SK-N-SH (cell line): ENCODE data around the gene JMJD1C. TPM values are rescaled to one million over a fixed set of nuclear protein-coding genes. Genes with fewer than 3 reads are reported as not detected.

Experiments
- CTCF ChIA-PET: fragments of 300-600, 350-600 bp; formaldehyde crosslinking; extraction: SDS; loops from one replicate; lab custom pipeline; 2021; lab: Yijun Ruan, JAX
- POLR2A ChIA-PET: fragments of 350-600 bp; sonication (Branson Sonifier 250); formaldehyde crosslinking; extraction: SDS; loops from one replicate; lab custom pipeline; 2020; ENCODE audit warnings: antibody characterized with exemption, inconsistent platforms; lab: Yijun Ruan, JAX
- DNase-seq: peaks from one replicate; pipeline ENCODE4 v3.0.0; 2012
- H2AFZ ChIP-seq: fragments of 200-600 bp; sonication (generic); 2 replicates; pipeline ENCODE4 v1.8.1; 2016; ENCODE audit warnings: antibody characterized with exemption, mild to moderate bottlenecking, low read depth
- H3F3A ChIP-seq: fragments of 200-600 bp; sonication (generic); replicated peaks from 2 replicates; pipeline ENCODE3; 2016; ENCODE audit warnings: antibody characterized with exemption, mild to moderate bottlenecking; ENCODE audit not compliant: insufficient read depth
- H3K27ac ChIP-seq, 2 experiments: fragments of 200-500 bp in 1 of 2; fragments of 200-600 bp in 1 of 2; sonication (Bioruptor generic) in 1 of 2; sonication (generic), shearing (Covaris generic) in 1 of 2; 2 replicates each; pipeline versions ENCODE4 v1.5.1 to v1.6.1; 2014 to 2016; ENCODE audit warnings: low read depth in 2 of 2, inconsistent platforms in 1 of 2, low read length in 1 of 2, mild to moderate bottlenecking in 1 of 2, mixed read lengths in 1 of 2
- H3K27me3 ChIP-seq: fragments of 200-600 bp; sonication (generic), shearing (Covaris generic); 2 replicates; pipeline ENCODE4 v1.6.1; 2016; ENCODE audit warnings: mixed run types; ENCODE audit not compliant: insufficient read depth
- H3K36me3 ChIP-seq, 2 experiments: fragments of 200-500 bp in 1 of 2; fragments of 200-600 bp in 1 of 2; sonication (Bioruptor generic) in 1 of 2; sonication (generic) in 1 of 2; replicated peaks in 1 of 2; 2 replicates each; pipeline versions ENCODE3 to v1.5.1; 2014 to 2016; ENCODE audit warnings: low read length in 1 of 2, mild to moderate bottlenecking in 1 of 2; ENCODE audit not compliant: insufficient read depth in 2 of 2, control insufficient read depth in 1 of 2
- H3K4me1 ChIP-seq, 2 experiments: fragments of 200-500 bp in 1 of 2; fragments of 200-600 bp in 1 of 2; sonication (Bioruptor generic) in 1 of 2; sonication (generic), shearing (Covaris generic) in 1 of 2; 2 replicates each; pipeline versions ENCODE4 v1.5.1 to v1.6.1; 2014 to 2016; ENCODE audit warnings: low read depth in 1 of 2, low read length in 1 of 2, mixed run types in 1 of 2; ENCODE audit not compliant: insufficient read depth in 2 of 2, control insufficient read depth in 1 of 2
- H3K4me2 ChIP-seq: fragments of 200-600 bp; sonication (generic), shearing (Covaris generic); 2 replicates; pipeline ENCODE4 v1.6.1; 2017; ENCODE audit warnings: mixed run types
- H3K4me3 ChIP-seq, 2 experiments: fragments of 200-500 bp in 1 of 2; fragments of 200-600 bp in 1 of 2; sonication (Bioruptor generic) in 1 of 2; sonication (generic), shearing (Covaris generic) in 1 of 2; 2 replicates each; pipeline versions ENCODE4 v1.5.1 to v1.8.1; 2014 to 2016; ENCODE audit warnings: low read depth in 2 of 2, inconsistent platforms in 1 of 2, low read length in 1 of 2, mild to moderate bottlenecking in 1 of 2, mixed read lengths in 1 of 2, moderate library complexity in 1 of 2
- H3K79me2 ChIP-seq: fragments of 200-600 bp; sonication (generic); 2 replicates; pipeline ENCODE4 v1.8.1; 2017; ENCODE audit warnings: mild to moderate bottlenecking; ENCODE audit not compliant: insufficient read depth
- H3K9ac ChIP-seq: fragments of 200-600 bp; sonication (generic); 2 replicates; pipeline ENCODE4 v1.6.1; 2017; ENCODE audit warnings: mixed run types
- H3K9me2 ChIP-seq: fragments of 200-600 bp; sonication (generic); 2 replicates; pipeline ENCODE4 v1.6.1; 2017; ENCODE audit warnings: mixed run types
- H3K9me3 ChIP-seq: fragments of 200-600 bp; sonication (generic); 2 replicates; pipeline ENCODE4 v1.6.1; 2017; ENCODE audit warnings: mixed run types, mild to moderate bottlenecking, moderate library complexity
- H4K20me1 ChIP-seq: fragments of 200-600 bp; sonication (generic); 2 replicates; pipeline ENCODE4 v1.6.1; 2017; ENCODE audit warnings: mild to moderate bottlenecking, mixed run types; ENCODE audit not compliant: insufficient read depth
- ELF1 ChIP-seq: IDR thresholded peaks from 2 replicates; pipeline ENCODE4 v1.4.0; 2012
- EP300 ChIP-seq, 2 experiments: IDR thresholded peaks; 2 replicates each; pipeline versions ENCODE4 v1.4.0 to v1.6.1; 2012; ENCODE audit warnings: borderline replicate concordance in 1 of 2, low read depth in 1 of 2, low read length in 1 of 2
- FOXJ3 ChIP-seq: sonication (generic); formaldehyde crosslinking; IDR thresholded peaks from 2 replicates; pipeline ENCODE4 v1.5.1; 2020; ENCODE audit warnings: mild to moderate bottlenecking, missing genetic modification reagents
- GABPA ChIP-seq: IDR thresholded peaks from 2 replicates; pipeline ENCODE4 v1.4.0; 2012; ENCODE audit warnings: low read depth, mild to moderate bottlenecking
- GATA2 ChIP-seq: sonication (generic); formaldehyde crosslinking; IDR thresholded peaks from 2 replicates; pipeline ENCODE4 v1.5.0; 2020; ENCODE audit warnings: mild to moderate bottlenecking, missing genetic modification reagents
- JUND ChIP-seq: IDR thresholded peaks from 2 replicates; pipeline ENCODE4 v1.4.0; 2012
- MEF2A ChIP-seq: IDR thresholded peaks from 2 replicates; pipeline ENCODE4 v1.4.0; 2012; ENCODE audit warnings: low read depth, borderline replicate concordance
- MXI1 ChIP-seq: IDR thresholded peaks from 2 replicates; pipeline ENCODE4 v1.6.1; 2012; ENCODE audit warnings: mild to moderate bottlenecking, low read depth, low read length, improper control_type of control experiment
- NFIC ChIP-seq: IDR thresholded peaks from 2 replicates; pipeline ENCODE4 v1.4.0; 2012; ENCODE audit warnings: borderline replicate concordance
- POLR2AphosphoS5 ChIP-seq: IDR thresholded peaks from 2 replicates; pipeline ENCODE4 v1.6.1; 2012; ENCODE audit warnings: low read depth, low read length
- RCOR1 ChIP-seq: fragments of 150-350 bp; IDR thresholded peaks from 2 replicates; pipeline ENCODE4 v1.6.1; 2017; ENCODE audit warnings: antibody characterized with exemption, low read length
- REST ChIP-seq: IDR thresholded peaks from 2 replicates; pipeline ENCODE4 v1.6.1; 2012; ENCODE audit warnings: mild to moderate bottlenecking, low read depth, low read length, moderate library complexity
- RXRA ChIP-seq: IDR thresholded peaks from 2 replicates; pipeline ENCODE4 v1.4.0; 2012; ENCODE audit warnings: low read depth, mild to moderate bottlenecking, borderline replicate concordance
- SIN3A ChIP-seq: IDR thresholded peaks from 2 replicates; pipeline ENCODE4 v1.6.1; 2012; ENCODE audit warnings: low read depth, mild to moderate bottlenecking, low read length, moderate library complexity, borderline replicate concordance
- SMC3 ChIP-seq: IDR thresholded peaks from 2 replicates; pipeline ENCODE4 v1.6.1; 2012; ENCODE audit warnings: low read depth, low read length, improper control_type of control experiment
- TAF1 ChIP-seq: IDR thresholded peaks from 2 replicates; pipeline ENCODE4 v1.6.1; 2012; ENCODE audit warnings: low read depth, mild to moderate bottlenecking, low read length, moderate library complexity, borderline replicate concordance
- TCF12 ChIP-seq: IDR thresholded peaks from 2 replicates; pipeline ENCODE4 v1.4.0; 2012
- TEAD4 ChIP-seq: IDR thresholded peaks from 2 replicates; pipeline ENCODE4 v1.4.0; 2012; ENCODE audit warnings: mild to moderate bottlenecking, borderline replicate concordance; ENCODE audit not compliant: insufficient read depth
- USF1 ChIP-seq: IDR thresholded peaks from 2 replicates; pipeline ENCODE4 v1.4.0; 2012; ENCODE audit warnings: low read depth, borderline replicate concordance
- YY1 ChIP-seq: IDR thresholded peaks from 2 replicates; pipeline ENCODE4 v1.4.0; 2012; ENCODE audit warnings: low read depth, mild to moderate bottlenecking
- WGBS: methylation state at CpG from one replicate; pipeline ENCODE4 v1.1.6; 2017; ENCODE audit warnings: low lambda C conversion rate; 5-methylcytosine and 5-hydroxymethylcytosine counted together
- polyA plus RNA-seq, 3 experiments: library from polyadenylated mRNA; depleted of rRNA; stranded (reverse); fragments of >200 nt; gene quantifications; 2 replicates each; pipeline ENCODE4 v1.2.3, GENCODE V29; 2012
- TF ChIP-seq, protein P1 (sequence below): fragments of 200-600 bp; sonication (generic); IDR thresholded peaks from 2 replicates; pipeline ENCODE4 v1.6.1; 2017; ENCODE audit warnings: antibody characterized with exemption, mild to moderate bottlenecking, moderate library complexity
- TF ChIP-seq, protein P2 (sequence below): IDR thresholded peaks from 2 replicates; pipeline ENCODE4 v1.4.0; 2012; ENCODE audit warnings: low read depth

Gene JMJD1C
- polyA plus RNA-seq, 1 of the 3 experiments (the other 2 are of a cell fraction) = 11.7 TPM

GRCh38 chr10:63337455-63338251 is 128.1 kb downstream of the JMJD1C start:
- ChIA-PET POLR2A (no interaction called here), CTCF (interaction anchor here (0.5 to 1.1 kb wide), 3 partner anchors 67 to 1343 kb away, joined by 3 read pairs; no protein-coding TSS in a partner anchor)
- H3K27me3 ChIP-seq = no peaks in the 10 kb centered on the region
- H3K9ac ChIP-seq = no peak overlapping the region
- no peak overlapping the region for H3K27ac ChIP-seq
- H3K9me2 ChIP-seq = no peaks in the 10 kb centered on the region
- H3K4me1 ChIP-seq = no peaks in the 10 kb centered on the region
- 99% methylated on average over 4 of the region's 4 CpGs for whole genome bisulfite sequencing
- peaks cover 4% of the 10 kb centered on the region for H4K20me1 ChIP-seq
- peaks cover 0 to 13% of the 10 kb centered on the region in 2 experiments for H3K36me3 ChIP-seq
- no peak overlapping the region for H3K4me3 ChIP-seq
- TF ChIP-seq NFIC = no peak
- no peak for TF ChIP-seq EP300 (IDR thresholded peaks at IDR 0.05; ENCODE audit: borderline replicate concordance in 1 of 2, low read depth in 1 of 2, low read length in 1 of 2)
- TF ChIP-seq, protein P1, sequence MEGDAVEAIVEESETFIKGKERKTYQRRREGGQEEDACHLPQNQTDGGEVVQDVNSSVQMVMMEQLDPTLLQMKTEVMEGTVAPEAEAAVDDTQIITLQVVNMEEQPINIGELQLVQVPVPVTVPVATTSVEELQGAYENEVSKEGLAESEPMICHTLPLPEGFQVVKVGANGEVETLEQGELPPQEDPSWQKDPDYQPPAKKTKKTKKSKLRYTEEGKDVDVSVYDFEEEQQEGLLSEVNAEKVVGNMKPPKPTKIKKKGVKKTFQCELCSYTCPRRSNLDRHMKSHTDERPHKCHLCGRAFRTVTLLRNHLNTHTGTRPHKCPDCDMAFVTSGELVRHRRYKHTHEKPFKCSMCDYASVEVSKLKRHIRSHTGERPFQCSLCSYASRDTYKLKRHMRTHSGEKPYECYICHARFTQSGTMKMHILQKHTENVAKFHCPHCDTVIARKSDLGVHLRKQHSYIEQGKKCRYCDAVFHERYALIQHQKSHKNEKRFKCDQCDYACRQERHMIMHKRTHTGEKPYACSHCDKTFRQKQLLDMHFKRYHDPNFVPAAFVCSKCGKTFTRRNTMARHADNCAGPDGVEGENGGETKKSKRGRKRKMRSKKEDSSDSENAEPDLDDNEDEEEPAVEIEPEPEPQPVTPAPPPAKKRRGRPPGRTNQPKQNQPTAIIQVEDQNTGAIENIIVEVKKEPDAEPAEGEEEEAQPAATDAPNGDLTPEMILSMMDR = no peak
- TF ChIP-seq, all 33 proteins: peak for 0
- no peak overlapping the region for H3K4me2 ChIP-seq
- peaks cover 45% of the 10 kb centered on the region for H3K79me2 ChIP-seq
- H3K9me3 ChIP-seq = no peaks in the 10 kb centered on the region
- H2AFZ ChIP-seq = no peak overlapping the region
- no peak for DNase-seq
- H3F3A ChIP-seq = no peaks in the 10 kb centered on the region

DNA sequence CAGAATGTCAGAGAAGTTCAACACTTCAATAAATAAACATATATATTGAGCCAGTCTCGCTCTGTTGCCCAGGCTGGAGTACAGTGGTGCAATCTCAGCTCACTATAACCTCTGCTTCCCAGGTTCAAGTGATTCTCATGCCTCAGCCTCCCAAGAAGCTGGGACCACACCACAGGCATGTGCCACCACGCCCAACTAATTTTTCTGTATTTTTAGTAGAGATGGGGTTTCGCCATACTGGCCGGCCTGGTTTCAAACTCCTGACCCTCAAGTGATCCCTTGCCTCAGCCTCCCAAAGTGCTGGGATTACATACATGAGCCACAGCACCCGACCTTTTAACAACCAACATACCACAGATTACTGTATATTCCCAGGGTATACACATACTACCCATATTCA is 134.2 kb downstream of the JMJD1C start:
- Histone ChIP-seq H3K79me2 (peaks cover 54% of the 10 kb centered on the region), H3F3A (no peaks in the 10 kb centered on the region), H3K9ac (no peak overlapping the region), H3K4me3 (no peak overlapping the region), H4K20me1 (peaks cover 6% of the 10 kb centered on the region), H3K27ac (no peak overlapping the region), H3K36me3 (peaks cover 0 to 3% of the 10 kb centered on the region in 2 experiments), H3K4me1 (no peaks in the 10 kb centered on the region), H3K27me3 (no peaks in the 10 kb centered on the region), H2AFZ (no peak overlapping the region), H3K4me2 (no peak overlapping the region), H3K9me3 (no peaks in the 10 kb centered on the region), H3K9me2 (no peaks in the 10 kb centered on the region)
- DNase-seq = no peak
- CTCF ChIA-PET = no interaction called here
- WGBS = 95% methylated on average over 4 of the region's 5 CpGs
- POLR2A ChIA-PET = no interaction called here
- no peak for TF ChIP-seq MXI1
- TF ChIP-seq MEF2A = no peak
- no peak for TF ChIP-seq TCF12
- TF ChIP-seq YY1 = no peak
- no peak for TF ChIP-seq REST
- TF ChIP-seq TAF1 = no peak
- TF ChIP-seq RXRA = no peak
- no peak for TF ChIP-seq USF1
- TF ChIP-seq, protein P2, sequence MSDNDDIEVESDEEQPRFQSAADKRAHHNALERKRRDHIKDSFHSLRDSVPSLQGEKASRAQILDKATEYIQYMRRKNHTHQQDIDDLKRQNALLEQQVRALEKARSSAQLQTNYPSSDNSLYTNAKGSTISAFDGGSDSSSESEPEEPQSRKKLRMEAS = no peak
- no peak for TF ChIP-seq TEAD4
- TF ChIP-seq RCOR1 = no peak
- no peak for TF ChIP-seq NFIC
- no peak for TF ChIP-seq FOXJ3 (CRISPR knock-in tag)
- no peak for TF ChIP-seq POLR2AphosphoS5
- TF ChIP-seq SIN3A = no peak
- no peak for TF ChIP-seq SMC3
- no peak for TF ChIP-seq ELF1
- no peak for TF ChIP-seq GABPA
- no peak for TF ChIP-seq JUND
- no peak for TF ChIP-seq GATA2 (CRISPR knock-in tag)
